ENCODE data around the gene UAP1.
A peak's percentile ranks its signal among the peaks of the same experiment; 100 is the strongest.

UAP1 gene

DNA sequence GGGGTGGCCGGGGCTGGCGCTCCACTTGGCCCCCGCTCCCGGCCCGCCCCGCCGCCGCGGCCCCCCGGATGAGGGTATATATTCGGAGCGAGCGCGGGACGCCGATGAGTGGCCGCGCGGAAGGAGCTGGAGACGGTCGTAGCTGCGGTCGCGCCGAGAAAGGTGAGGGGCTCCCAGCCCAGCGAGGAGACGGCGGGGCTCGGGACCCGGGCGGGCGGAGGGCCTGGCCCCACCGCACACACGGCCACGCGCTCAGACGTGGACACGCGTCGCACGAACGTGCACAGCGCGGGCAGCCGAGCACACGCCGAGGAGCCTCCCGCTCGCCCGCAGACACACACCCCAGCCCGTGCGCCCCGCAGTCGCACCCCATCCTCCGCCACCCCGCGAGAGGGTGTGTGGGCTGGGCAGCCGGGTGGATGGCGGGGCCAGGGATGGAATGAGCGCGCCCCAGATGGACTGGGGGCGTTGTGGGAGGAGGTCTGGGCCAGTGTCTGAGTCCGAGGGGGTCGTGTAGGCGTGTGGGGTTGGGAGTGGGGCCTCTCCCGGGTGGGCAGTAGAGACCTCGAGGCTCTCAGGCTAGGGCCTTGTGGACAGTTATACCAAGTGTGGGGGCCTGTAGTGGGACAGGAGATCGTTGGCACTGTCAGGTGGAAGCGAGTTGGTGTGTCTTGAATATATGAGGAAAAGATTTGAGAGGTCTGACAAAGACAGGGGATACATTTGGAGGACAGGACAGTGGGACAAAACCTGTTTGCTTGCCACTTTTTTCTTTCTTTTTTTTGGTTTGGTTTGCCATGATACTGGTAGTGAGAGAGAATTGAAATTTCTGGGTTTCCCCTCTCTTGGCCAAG is at the start of gene UAP1:
Gene UAP1 (plus strand): TSS at position 107 of the 854 bp plus-strand sequence. CDS start 4,347 bp downstream, outside the sequence.
- no peak for DNase-seq

DNA sequence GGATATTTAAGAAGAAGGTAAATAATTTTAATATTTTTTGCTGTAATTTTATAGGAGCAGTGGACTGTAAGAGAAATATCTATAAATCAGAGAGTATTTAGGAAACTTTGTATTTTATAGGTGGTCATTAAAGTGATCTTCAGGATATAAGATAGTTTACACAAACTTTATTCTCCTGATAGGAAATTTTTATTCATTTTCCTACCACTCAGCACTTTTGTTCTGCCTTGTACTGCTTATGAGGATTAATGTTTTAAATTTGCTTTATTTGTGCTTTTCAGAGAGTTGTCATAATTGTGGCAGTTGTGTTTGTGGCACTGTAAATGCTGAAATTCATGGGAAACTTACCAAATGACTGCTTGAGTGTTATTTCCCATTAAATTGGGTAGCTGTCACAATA is 34.2 kb upstream of the UAP1 start:
- DNase-seq = no peak

DNA sequence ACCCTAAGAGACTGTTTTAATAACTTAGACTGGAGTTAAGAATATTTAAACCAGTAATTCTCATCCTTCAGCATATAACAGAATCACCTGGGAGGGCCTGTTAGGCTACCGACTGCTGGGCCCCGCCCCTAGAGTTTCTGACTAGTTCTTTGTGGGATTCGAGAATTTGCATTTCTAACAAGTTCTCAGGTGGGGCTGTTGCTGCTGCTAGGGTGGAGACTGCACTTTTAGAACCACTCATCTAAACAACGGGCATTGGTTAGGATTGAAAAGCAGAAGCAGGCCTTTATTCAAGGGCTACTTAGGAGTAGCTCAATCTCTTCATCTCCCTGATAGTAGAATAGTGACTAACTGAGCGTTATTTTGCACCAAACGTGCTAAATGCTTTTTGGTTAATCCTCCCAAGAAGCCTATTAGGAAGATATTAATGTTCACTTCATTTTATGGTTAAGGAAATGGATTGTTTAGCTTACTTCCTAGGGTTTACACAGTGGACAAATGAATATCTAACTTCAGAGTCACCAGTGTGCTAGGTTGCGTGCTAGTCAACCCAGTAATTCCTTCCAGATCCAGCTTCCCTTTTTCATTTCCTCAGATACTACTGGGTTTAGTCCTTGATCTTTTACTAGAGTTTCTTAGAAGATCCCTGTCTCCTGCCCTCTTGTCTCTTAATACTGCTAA is 31.1 kb upstream of the UAP1 start:
- no peak for DNase-seq

DNA sequence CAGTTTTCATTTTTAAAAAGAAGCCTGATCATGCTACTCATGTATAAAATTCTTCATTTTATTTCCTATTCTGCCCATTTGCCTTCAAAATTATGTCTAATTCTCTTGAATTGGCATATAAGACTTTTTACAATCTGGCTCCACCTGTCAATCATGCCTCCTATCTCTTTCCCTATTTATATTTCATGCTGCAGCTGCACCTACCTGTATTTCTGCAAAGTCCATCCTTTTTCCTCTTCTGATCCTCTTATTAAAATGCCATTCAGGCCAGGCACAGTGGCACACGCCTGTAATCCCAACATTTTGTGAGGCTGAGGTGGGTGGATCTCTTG is 30.6 kb upstream of the UAP1 start:
- no peak for DNase-seq

DNA sequence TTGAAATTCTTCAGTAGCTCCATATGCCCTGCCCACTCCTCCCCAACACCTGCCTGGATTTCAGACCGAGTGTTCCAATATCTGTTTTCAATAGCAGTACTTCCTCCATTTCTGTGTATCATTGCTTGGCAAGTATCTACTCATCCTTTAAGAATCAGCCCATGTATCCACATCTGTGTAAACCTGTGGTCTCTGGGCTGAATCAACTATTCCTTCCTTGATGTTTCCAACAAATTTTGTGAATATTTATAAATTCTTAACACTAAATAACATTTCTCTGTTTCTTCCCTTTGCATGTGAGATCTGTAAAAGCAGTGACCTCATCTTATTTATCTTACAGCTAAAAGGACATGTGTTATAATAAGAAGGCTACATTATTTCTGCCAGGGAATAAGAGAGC is 26.0 kb upstream of the UAP1 start:
- DNase-seq = no peak

DNA sequence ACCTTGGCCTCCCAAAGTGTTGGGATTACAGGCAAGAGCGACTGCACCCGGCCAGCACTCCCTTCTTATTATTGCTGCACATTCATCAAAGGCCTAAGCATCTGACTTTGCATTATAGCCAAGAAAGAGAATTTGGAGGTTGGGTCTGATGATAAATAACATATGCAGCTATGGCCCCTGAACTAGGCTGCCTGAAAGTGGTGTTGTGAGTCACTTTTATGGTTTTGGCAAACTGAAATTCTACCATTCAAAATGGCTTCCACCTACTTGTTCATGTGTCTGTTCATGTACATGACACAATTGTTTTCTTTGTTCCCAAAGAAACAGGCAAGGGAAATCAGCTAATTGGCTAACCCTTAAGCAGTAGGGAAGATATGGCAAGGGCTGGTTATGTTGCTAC is 25.0 kb upstream of the UAP1 start:
- no peak for DNase-seq

DNA sequence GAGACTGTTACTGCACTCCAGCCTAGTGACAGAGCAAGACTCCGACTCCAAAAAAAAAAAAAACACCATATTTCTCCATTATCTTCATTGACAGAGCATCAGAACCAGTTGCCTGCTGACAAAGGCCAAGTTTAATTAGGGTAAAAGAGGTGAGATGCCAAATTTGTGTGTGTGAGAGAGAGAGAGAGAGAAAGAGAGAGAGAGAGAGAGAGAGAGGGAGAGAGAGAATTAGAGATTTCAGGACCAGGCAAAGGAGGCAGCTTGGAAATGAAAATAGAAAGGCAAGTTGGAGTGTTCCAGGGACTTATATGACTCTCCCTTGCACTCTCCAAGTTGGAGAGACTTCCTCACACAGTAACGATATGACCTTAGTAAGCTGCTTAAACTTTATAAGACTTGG is 24.3 kb upstream of the UAP1 start:
- DNase-seq = no peak

DNA sequence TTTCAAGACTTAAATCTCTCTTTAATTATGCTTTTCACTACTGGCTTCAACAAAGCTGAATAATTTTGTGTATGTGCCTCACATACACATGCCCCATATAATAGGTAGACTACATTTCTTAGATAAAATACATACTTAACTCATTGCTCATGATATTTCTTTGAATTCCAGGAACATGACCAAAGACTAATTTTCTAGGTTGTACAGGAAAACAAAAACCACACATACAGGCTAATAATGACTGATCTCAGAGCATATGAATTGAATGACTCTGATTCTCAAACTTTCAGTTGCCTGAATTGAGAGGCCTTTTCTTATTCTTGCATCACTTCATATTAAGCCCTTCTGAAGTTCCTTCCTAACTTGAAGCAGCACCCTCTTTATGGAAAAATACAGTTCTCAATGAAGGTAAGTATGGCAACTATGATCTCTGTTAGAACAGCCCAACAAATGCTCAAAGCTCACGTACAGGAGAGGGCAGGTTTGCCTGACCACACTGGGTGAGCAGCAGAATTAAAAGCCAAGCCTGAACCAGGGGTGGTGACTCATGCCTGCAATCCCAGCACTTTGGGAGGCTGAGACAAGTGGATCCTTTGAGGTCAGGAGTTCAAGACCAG is 22.6 kb upstream of the UAP1 start:
- no peak for DNase-seq

DNA sequence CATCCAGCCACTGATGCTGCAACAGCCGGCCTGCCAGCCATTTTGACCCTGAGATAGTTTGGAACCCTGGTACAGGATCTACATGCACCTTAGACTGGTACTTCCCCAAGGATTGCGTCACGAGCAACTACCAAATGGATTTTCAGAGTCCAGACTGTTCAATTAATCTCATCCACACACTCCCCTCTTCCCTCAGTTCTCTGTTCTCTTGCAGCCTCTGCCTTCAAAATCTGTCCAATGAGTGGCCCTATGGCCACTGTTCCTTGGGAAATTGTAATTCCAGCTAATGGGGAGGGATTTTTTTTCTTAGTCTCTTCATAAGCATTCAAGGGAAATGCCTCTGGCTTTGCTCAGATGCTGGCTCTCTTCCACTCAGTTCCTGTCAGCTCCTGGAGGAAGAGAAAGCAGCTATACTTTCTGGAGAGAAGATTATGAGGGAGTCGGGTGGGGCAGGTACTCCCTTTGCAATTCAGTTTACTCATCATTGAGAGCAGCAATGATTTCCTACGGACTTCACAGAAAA is 19.8 kb upstream of the UAP1 start:
- DNase-seq = no peak

DNA sequence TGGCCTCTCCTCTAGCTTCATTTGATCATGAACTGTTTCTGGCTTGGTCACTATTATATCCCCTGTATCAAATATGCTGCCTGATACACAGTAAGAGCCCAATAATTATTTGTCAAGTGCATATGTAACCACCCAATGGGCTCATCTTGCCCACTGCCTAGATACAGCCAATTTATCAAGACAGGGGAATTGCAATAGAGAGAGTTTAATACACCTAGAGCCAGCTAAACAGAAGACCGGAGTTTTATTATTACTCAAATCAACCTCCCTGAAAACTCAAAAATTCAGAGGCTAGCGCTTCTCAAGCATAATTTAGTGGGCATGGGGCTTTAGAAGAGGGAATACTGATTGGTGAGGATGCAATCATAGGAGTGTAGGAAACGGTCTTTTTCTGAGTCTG is 18.3 kb upstream of the UAP1 start:
- no peak for DNase-seq

DNA sequence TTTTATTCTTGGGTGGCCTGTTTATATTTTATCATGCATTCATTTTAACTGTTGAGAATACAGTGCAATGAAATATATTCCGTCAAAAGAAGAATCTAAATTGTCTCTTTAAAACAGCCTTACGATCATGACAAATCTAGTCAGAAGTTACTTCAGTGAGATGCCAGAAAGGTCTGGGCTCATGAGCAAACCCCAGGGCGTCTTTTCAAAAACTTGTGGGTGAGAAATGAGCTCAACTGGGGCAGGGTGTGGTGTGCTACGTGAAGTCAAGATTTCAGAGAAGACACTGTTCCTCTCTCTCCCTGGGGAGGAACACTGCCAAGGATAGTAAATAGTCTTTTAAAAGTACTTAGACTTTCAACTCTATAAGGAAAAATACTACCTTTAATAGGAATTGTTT is 13.4 kb upstream of the UAP1 start:
- no peak for DNase-seq

DNA sequence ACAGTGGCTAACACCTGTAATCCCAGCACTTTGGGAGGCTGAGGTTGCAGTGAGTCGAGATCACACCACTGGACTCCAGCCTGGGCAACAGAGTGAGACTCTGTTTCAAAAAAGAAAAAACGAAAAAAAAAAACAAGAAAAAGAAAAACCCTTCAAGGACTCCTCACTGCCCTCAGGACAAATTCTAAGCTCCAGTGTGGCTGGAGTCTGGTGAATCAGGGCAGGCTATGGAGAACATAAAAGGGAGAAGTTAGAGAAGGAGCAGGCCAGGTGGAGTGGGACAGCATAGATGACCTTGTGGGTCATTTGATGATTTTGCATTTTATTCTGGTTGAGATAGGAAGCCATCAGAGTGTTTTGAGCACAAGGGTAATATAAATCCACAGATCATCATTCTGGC is 12.5 kb upstream of the UAP1 start:
- no peak for DNase-seq

DNA sequence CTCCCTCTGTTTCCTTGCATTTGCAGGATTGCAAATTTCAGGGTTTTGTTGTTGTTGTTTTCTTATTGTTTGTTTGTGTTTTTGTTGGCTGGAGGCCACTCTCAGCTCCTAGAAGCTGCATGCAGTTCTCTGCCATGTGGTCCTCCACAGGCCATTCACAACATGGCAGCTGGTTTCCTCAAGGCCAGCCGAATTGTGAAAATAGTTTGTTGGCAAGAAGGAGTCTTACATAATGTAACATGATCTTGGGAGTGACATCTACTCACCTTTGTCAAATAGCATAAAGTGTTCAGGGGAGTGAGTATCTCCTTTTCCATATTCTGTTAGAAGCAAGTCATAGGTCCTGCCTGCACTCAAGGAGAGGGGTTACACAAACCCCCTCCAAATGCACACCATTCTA is 10.6 kb upstream of the UAP1 start:
- DNase-seq = no peak

DNA sequence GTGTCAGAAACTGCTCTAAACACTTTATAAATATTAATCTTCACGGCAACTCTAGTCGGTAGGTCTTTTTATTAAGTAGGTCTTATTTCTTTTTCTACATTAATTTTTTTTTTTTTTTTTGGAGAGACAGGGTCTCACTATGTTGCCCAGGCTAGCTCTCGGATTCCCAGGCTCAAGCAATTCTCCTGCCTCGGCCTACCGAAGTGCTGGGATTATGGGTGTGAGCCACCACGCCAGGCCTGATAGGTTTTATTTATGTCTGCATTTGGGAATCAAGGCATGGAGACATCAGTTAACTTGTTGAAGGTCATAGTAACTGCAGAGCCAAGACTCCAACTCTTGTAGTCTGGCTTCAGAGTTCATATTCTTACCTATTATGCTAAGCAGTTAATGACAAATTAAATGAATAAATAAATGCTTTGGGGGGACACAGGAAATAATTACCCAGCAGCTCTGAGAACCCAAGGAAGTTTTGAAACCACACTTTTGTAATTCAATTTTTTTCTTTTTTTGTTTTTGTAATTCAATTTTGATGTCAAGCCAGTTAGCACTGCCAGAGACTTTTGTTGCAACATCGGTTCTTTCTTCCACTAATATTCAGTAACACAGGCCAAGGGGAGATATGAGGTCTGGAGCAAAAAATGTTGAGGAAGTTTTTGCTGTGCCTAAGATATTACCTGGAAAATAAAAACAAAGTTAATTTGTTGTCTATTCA is 9.4 kb upstream of the UAP1 start:
- no peak for DNase-seq

DNA sequence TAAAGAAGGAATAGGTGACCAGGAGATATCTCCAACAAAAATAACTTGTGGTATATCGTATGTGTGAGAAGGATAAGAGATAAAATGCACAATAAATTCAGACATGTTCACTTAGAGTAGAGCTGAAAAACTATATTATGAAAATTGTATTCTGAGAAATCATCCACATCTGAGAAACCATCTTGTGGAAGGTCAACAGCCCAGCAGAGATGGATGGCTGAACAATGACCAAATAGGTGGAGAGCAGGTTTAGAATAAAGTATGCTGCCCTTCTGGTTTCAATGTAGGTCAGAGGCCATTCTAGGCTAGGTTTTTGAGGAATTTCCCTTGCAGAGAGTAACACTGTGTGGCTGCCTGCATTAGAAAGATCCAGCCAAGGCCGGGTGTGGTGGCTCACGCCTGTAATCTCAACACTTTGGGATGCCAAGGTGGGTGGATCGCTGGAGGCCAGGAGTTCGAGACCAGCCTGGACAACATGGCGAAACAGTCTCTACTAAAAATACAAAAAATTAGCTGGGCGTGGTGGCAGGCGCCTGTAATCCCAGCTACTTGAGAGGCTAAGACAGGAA is 8.8 kb upstream of the UAP1 start:
- no peak for DNase-seq

DNA sequence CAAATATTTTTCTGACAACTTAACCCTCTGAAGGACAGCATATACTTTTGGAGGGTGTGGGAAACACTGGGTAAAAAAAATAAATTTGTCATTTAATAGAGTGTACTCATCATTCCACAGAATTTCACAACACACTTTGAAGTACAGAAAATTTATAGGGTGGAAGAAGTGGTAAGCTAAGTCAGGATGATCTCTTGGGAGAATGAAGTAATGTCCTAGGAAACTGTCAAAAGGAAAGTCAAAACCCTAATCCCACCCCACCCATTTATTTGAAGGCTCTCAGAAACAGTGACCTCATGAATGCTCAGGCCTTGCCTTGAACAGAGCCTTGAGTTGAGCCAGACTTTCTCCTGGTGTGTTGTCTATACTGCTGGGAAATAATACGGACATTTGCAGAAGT is 7.3 kb upstream of the UAP1 start:
- DNase-seq = no peak

DNA sequence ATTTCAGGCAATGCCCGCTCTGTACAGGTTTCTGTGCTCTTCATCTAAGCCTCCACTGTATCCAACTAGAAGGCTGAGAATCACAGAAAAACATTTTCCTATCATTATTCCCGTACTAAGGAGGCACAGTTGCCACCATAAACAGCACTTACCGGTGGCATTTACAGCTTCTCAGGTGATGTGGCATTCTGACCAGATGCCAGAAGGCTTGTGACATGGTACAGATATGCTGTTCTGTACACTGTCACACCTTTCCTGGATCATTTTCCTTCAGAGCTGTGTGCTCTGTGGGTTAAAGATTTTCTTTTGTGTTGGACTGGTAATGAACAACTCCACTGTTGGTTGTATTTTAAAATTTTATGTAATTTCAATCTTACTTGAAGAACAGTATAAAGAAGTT is 4.0 kb upstream of the UAP1 start:
- no peak for DNase-seq

DNA sequence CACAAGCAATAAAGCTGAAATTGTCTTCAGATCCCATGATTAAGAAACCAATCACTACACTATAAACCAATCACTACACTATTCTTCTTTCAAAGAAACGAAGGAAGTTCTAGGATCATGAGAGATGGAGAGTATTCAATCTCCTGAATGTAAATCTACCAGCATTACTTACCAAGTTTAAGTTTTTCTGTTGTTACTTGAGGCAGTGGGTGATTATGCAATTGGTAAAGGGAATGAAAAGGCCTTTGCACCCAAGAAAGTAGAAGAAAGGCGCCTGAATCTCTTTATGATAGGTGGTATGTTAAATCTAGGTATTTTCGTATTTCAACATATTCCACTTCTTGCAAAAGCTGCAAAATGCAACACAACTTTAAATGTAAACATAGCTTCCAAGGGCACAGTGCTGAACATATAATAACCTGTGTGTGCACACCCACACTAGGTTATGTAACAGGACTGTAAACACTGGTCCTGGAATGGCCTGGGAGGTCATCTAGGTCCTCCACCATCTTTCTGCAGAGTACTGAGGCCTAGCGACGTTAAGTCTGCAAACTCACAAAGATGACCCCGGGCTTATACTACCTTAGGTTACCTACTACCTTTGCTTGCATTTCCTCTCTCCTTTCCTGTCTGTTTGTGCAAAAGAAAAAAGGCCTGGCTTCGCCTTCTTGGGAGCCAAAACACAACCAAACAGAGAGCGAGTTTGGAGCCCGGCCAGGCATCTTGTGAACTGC is 1.1 kb upstream of the UAP1 start:
- DNase-seq = no peak

DNA sequence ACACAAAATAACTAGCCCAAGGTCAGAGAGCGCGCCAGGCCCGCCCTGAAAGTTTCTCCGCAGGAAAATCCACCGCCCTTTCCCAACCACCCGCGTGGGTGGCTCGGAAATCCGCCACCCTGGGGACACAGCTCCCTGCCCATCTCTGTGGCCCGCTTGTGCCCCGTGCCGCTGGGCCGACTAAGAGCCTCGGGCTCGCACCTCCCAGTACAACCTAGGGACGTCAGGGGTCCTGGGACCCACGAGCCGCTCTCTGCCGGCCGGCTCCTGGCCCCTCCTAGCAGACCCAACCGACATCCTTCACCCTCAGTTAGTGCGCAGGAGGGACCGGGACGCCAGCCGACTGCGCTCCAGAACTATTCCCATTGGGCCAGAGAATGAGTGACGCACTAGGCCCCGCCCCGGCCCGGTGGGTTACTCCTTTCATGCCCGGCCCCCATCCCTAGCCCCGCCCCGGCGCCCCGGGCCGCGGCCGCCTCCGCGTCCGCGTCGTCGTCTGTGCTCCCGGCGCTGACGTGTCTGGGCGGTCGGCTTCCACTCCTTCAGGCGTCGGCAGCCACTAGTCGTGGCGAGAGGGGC is 396 bp upstream of the UAP1 start:
- peak; percentile 64 for DNase-seq

DNA sequence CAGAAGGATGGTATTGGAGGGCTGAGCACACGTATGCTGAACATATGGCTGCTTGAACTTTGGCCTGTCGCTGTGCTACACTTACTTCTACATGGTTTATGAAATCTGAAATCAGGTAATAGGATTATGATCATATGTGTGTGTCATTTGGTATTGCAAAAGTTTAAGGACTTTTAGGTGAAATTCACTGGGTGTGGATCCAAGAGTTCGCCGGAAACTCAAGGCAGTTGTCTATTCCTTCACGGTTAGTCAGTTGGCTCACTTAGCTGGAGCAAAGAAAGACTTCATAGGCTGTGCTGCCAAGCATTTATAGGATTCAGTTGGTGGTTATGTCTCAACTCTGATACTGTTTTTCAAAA is 927 bp downstream of the UAP1 start:
- DNase-seq = no peak

DNA sequence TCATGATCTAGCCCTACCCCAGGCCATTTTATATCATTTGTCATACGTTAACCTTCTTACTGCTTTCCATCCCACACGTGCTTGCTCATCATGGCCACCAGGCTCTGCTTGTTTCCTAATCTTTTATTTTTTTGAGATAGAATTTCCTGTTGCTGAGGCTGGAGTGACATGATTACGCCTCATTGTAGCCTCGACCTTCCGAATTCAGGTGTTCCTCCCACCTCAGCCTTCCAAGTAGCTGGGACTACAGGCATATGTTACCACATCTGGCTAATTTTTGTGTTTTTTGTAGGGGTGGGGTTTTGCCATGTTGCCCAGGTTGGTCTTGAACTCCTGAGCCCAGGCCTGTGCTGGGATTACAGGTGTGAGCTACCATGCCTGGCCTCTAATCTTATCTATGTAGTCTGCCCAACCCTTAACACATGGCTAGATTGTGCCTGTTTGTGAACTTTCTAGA is 3.3 kb downstream of the UAP1 start:
- no peak for DNase-seq

DNA sequence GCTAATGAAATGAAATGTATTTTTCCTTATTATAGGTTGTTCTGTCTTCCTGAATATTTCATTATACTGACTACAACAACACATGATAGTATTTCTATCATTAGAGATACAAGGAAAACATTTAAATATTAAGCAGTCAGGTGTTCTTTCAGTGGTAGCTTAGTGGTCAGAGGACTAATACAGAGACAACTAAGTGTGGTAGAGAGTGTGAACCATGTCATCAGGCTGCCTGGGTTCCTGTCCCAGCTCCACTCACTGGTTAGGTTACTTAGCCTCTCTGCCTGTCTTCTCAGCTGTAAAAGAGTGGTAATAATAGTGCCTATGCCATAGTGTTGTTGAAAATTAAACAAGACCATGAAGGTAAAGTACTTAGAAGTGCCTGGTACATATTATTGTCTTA is 3.9 kb downstream of the UAP1 start:
- no peak for DNase-seq

Measured in 8988T (cell line).